GM15510 (cell line): ENCODE data around the gene ICE2.

Experiments used
- POLR2A ChIP-seq: IDR thresholded peaks from 3 replicates; pipeline ENCODE4 v1.6.1; 2011; ENCODE audit warnings: borderline replicate concordance; ENCODE audit not compliant: insufficient read length; ENCODE audit errors: extremely low read depth

The ICE2 gene

GRCh38 chr15:60478566-60479360 is at the start of gene ICE2:
TSS of gene ICE2 (minus strand) at chr15:60479142. CDS start at chr15:60477977, 1,165 bp downstream.
- peak; percentile 98 for TF ChIP-seq POLR2A

GRCh38 chr15:60528530-60528929 is 49.6 kb upstream of the ICE2 start:
- TF ChIP-seq POLR2A: no peak

- TF ChIP-seq POLR2A: no peak
Measured at GRCh38 chr15:60527456-60527855, 48.5 kb upstream of the ICE2 start.

GRCh38 chr15:60526127-60526616 is 47.2 kb upstream of the ICE2 start:
- no peak for TF ChIP-seq POLR2A

GRCh38 chr15:60525341-60526039 is 46.5 kb upstream of the ICE2 start:
- TF ChIP-seq POLR2A: no peak

- TF ChIP-seq POLR2A: no peak
Measured at GRCh38 chr15:60523056-60523455, 44.1 kb upstream of the ICE2 start.

GRCh38 chr15:60520825-60521368 is 42.0 kb upstream of the ICE2 start:
- no peak for TF ChIP-seq POLR2A

GRCh38 chr15:60520013-60520824 is 41.3 kb upstream of the ICE2 start:
- no peak for TF ChIP-seq POLR2A

GRCh38 chr15:60519218-60519617 is 40.3 kb upstream of the ICE2 start:
- TF ChIP-seq POLR2A: no peak

- no peak for TF ChIP-seq POLR2A
Measured at GRCh38 chr15:60518511-60518910, 39.6 kb upstream of the ICE2 start.

- no peak for TF ChIP-seq POLR2A
Measured at GRCh38 chr15:60514261-60514881, 35.4 kb upstream of the ICE2 start.

GRCh38 chr15:60513676-60514075 is 34.7 kb upstream of the ICE2 start:
- no peak for TF ChIP-seq POLR2A

GRCh38 chr15:60512937-60513336 is 34.0 kb upstream of the ICE2 start:
- TF ChIP-seq POLR2A: no peak

GRCh38 chr15:60511351-60512031 is 32.5 kb upstream of the ICE2 start:
- no peak for TF ChIP-seq POLR2A
